SK-N-MC (cell line): ENCODE measurements around the gene HINT2.
A peak's percentile ranks its signal among the peaks of the same experiment; 100 is the strongest.

Experiments
- DNase-seq: peaks from one replicate; pipeline ENCODE4 v3.0.0-alpha.2; 2011; ENCODE audit warnings: low read depth, low spot score
- H3K27ac ChIP-seq: fragments of 200-600 bp; sonication (generic); 2 replicates; pipeline ENCODE4 v1.5.1; 2016; ENCODE audit warnings: mixed run types
- H3K36me3 ChIP-seq: fragments of 200-600 bp; sonication (generic); 2 replicates; pipeline ENCODE4 v1.6.1; 2017; ENCODE audit warnings: antibody characterized with exemption, low read length, mixed read lengths; ENCODE audit not compliant: insufficient read depth
- H3K4me3 ChIP-seq: fragments of 200-600 bp; sonication (generic); 2 replicates; pipeline ENCODE4 v1.5.1; 2016
- H3K9ac ChIP-seq: fragments of 200-600 bp; sonication (generic); 2 replicates; pipeline ENCODE4 v1.8.0; 2017; ENCODE audit warnings: mixed run types, mixed read lengths; ENCODE audit not compliant: insufficient read length
- H3K9me3 ChIP-seq: fragments of 200-600 bp; sonication (generic); 2 replicates; pipeline ENCODE4 v1.6.1; 2017; ENCODE audit warnings: low read depth, mild to moderate bottlenecking, antibody characterized with exemption, low read length, moderate library complexity, mixed read lengths
- EZH2 ChIP-seq: fragments of 200-600 bp; sonication (generic); IDR thresholded peaks from one replicate; pipeline ENCODE4 v1.6.1; 2017; ENCODE audit warnings: antibody characterized with exemption
- FOXP2 ChIP-seq: optimal IDR thresholded peaks from 2 replicates; pipeline ENCODE3; 2011; ENCODE audit warnings: mild to moderate bottlenecking, moderate library complexity; ENCODE audit not compliant: insufficient read depth; ENCODE audit errors: extremely low read length, control extremely low read depth
- POLR2AphosphoS5 ChIP-seq: IDR thresholded peaks from 2 replicates; pipeline ENCODE4 v1.6.1; 2012; ENCODE audit warnings: mild to moderate bottlenecking, low read depth, low read length, borderline replicate concordance

HINT2 gene

DNA sequence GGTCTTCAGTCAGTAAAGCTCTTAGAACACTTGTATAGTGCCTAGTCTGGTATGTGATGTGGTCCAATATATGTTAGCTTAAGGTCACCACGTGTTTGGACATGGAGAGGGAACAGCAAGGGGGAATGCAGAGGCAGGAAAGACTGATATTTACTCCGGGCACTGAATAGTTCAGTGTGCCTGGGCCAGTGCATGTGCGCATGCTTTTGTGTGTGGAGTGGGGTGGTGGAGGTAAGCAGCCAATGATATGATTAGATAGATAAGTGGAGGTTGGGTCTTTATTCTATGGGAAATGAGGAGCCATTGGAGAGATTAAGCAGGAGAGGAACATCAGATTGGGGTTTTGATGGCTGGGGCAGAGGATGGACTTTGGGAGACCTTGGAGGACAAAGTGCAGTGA is 41.4 kb upstream of the HINT2 start:
- Histone ChIP-seq H3K27ac (no peak overlapping the region), H3K9ac (no peak overlapping the region), H3K36me3 (no peaks in the 10 kb centered on the region), H3K9me3 (no peaks in the 10 kb centered on the region), H3K4me3 (no peak overlapping the region)
- TF ChIP-seq FOXP2 (no peak), POLR2AphosphoS5 (no peak), EZH2 (no peak)
- no peak for DNase-seq

GRCh38 chr9:35854091-35854762 is 39.4 kb upstream of the HINT2 start:
- no peak for TF ChIP-seq EZH2
- TF ChIP-seq FOXP2: no peak
- TF ChIP-seq POLR2AphosphoS5: no peak
- H3K27ac ChIP-seq: no peak overlapping the region
- no peak overlapping the region for H3K4me3 ChIP-seq
- H3K9me3 ChIP-seq: no peaks in the 10 kb centered on the region
- no peak for DNase-seq
- no peaks in the 10 kb centered on the region for H3K36me3 ChIP-seq
- no peak overlapping the region for H3K9ac ChIP-seq

- no peak overlapping the region for H3K4me3 ChIP-seq
- no peak overlapping the region for H3K27ac ChIP-seq
- H3K36me3 ChIP-seq: no peaks in the 10 kb centered on the region
- DNase-seq: no peak
- no peak for TF ChIP-seq EZH2
- TF ChIP-seq POLR2AphosphoS5: no peak
- no peak for TF ChIP-seq FOXP2
- no peaks in the 10 kb centered on the region for H3K9me3 ChIP-seq
- no peak overlapping the region for H3K9ac ChIP-seq
These were observed 38.3 kb upstream of the HINT2 start for GRCh38 chr9:35852876-35853865.

DNA sequence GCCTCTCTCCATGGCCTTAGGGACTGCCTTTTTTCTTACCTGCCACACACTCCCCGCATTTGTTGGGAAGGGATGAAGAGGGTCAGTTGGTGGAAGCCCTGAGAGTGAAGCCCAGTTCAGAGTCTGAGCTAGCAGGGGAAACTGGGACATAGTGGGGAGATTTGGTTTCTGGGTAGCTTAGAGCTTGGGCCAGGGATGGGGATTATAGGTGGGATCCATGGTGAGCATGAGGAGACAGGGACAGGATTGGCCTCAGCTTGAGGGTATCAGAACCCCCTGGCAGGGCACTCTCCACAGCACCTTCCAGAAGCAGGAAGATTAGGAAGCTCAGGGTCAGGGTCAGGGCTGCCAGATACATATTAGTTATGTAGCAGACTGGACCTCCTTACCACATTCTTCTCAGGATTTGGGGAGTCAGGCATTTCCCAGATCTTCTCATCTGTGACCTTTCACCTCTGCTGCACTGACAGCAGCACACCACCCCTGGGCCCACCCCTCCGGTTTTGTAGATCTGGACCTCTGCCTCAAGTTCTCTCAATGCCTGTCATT is 37.5 kb upstream of the HINT2 start:
- TF ChIP-seq POLR2AphosphoS5: no peak
- TF ChIP-seq FOXP2: no peak
- TF ChIP-seq EZH2: no peak
- Histone ChIP-seq H3K27ac (no peak overlapping the region), H3K9ac (no peak overlapping the region), H3K4me3 (no peak overlapping the region), H3K36me3 (no peaks in the 10 kb centered on the region), H3K9me3 (no peaks in the 10 kb centered on the region)
- no peak for DNase-seq

DNA sequence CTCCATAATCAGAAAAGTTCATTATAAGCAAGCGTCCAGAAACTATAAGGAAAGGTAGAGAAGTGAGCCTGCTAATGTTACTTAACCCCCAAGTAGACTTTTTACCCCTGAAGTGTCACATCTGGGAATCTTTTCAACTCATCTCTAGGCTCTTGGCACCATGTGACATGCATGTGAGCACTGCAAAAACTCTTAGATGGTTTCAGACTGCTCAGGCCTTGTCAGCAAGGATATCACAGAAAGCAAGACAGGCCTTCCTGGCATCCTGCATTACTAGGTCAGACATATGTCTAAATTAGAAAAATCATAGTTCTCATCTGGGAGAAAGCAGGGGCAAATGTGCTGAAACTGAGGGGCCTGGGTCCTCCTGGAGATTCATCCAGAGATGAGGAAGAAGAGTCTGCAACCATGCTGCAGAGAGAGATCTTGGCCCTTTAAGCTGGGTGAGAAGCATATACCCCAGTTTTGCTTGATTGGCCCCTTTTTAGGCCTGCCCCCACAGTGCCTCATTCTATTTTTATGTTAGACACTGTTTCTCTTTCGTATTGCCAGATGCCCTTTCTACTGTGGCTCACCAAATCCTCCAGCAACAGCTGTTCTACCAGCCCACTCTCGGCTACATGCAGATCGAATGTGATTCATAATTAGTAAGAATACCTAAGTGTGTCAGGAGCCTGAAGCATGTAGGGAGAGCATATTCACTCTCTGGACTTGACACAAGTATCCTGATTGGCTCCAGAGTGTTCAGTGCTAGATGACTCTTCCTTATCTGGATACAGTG is 33.1 kb upstream of the HINT2 start:
- no peak overlapping the region for H3K27ac ChIP-seq
- no peaks in the 10 kb centered on the region for H3K9me3 ChIP-seq
- no peaks in the 10 kb centered on the region for H3K36me3 ChIP-seq
- no peak overlapping the region for H3K4me3 ChIP-seq
- DNase-seq: no peak
- TF ChIP-seq FOXP2 (no peak), EZH2 (no peak), POLR2AphosphoS5 (no peak)
- no peak overlapping the region for H3K9ac ChIP-seq

GRCh38 chr9:35845824-35846771 is 31.3 kb upstream of the HINT2 start:
- TF ChIP-seq POLR2AphosphoS5 (no peak), EZH2 (no peak), FOXP2 (no peak)
- Histone ChIP-seq H3K4me3 (no peak overlapping the region), H3K36me3 (no peaks in the 10 kb centered on the region), H3K27ac (no peak overlapping the region), H3K9ac (no peak overlapping the region), H3K9me3 (no peaks in the 10 kb centered on the region)
- no peak for DNase-seq

DNA sequence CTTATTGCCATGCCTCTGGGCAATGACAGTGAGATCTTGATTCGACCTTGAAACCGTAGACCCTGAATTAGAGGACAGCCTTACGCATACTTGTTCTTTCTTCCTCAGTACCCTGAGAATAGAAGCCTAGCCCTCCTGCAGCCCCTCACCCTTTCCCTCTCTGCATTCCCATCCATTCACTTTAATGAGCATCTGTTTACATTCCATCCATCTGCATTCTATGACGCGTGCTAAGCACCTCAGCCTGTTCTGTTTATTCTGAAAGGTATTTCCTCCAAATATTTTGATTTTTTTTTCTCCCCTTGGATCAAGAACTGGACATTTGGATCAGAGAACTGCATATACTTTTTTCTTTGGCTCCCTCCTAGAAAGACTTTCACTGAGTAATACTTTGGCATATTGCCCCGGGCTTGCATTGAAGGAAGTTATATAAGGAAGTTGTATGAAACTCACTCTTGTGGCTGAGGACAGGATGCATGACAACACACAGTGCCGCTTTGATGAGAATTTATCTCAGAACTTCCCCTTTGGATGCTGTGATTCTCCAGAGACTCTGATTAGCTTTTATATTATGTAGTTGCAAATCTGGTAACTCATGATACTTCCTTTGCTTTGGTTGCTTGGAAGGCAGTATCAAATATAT is 29.9 kb upstream of the HINT2 start:
- H3K27ac ChIP-seq: no peak overlapping the region
- H3K9ac ChIP-seq: no peak overlapping the region

More for the DNA sequence above, 29.9 kb upstream of the HINT2 start:
- peak; percentile 24 for DNase-seq
- Histone ChIP-seq H3K36me3 (no peaks in the 10 kb centered on the region), H3K9me3 (no peaks in the 10 kb centered on the region), H3K4me3 (no peak overlapping the region)
- TF ChIP-seq POLR2AphosphoS5 (no peak), EZH2 (no peak), FOXP2 (no peak)
